IMR-90 (cell line): ENCODE measurements around the gene TMEM8B. TPM values are rescaled to one million over a fixed set of nuclear protein-coding genes. Genes with fewer than 3 reads are reported as not detected.

Source experiments
- ATAC-seq: fragments of 200-7000 bp; cut with Tn5 transposase; 2 replicates; pipeline ENCODE4 v1.9.1; 2020; ENCODE audit warnings: low read depth, mild to moderate bottlenecking, moderate library complexity
- BruUV-seq: library from RNA; stranded (reverse); fragments of 400-500 nt; replicated peaks from 2 replicates; lab custom pipeline; 2021; lab: Mats Ljungman, UMichigan
- CTCF ChIA-PET: fragments of 300-600 bp; formaldehyde crosslinking; extraction: SDS; loops from one replicate; lab custom pipeline; 2021; ENCODE audit warnings: antibody characterized with exemption; lab: Yijun Ruan, JAX
- POLR2A ChIA-PET: fragments of 300-600 bp; sonication (Branson Sonifier 250); formaldehyde crosslinking; loops from one replicate; lab custom pipeline; 2022; ENCODE audit warnings: antibody characterized with exemption; ENCODE audit not compliant: unreplicated experiment; lab: Charles Lee
- DNase-seq: peaks from one replicate; pipeline ENCODE4 v3.0.0; 2013
- H2AFZ ChIP-seq: replicated peaks from 2 replicates; pipeline ENCODE3; 2013; ENCODE audit warnings: low read length, mild to moderate bottlenecking; ENCODE audit not compliant: poor library complexity
- H2AK5ac ChIP-seq: 2 replicates; pipeline ENCODE4 v1.6.1; 2013; ENCODE audit warnings: low read depth, low read length, inconsistent platforms
- H2AK9ac ChIP-seq: replicated peaks from 2 replicates; pipeline ENCODE3; 2013; ENCODE audit warnings: mild to moderate bottlenecking, low read depth, low read length, moderate library complexity; ENCODE audit not compliant: poor library complexity
- H2BK120ac ChIP-seq: 2 replicates; pipeline ENCODE4 v1.6.1; 2013; ENCODE audit warnings: low read depth, low read length, inconsistent platforms
- H2BK15ac ChIP-seq: 3 replicates; pipeline ENCODE4 v1.6.1; 2013; ENCODE audit warnings: low read depth, low read length, inconsistent platforms
- H2BK20ac ChIP-seq: 2 replicates; pipeline ENCODE4 v1.6.1; 2013; ENCODE audit warnings: low read depth, mild to moderate bottlenecking, inconsistent platforms, low read length, moderate library complexity
- H2BK5ac ChIP-seq: 2 replicates; pipeline ENCODE4 v1.6.1; 2013; ENCODE audit warnings: mild to moderate bottlenecking, low read depth, low read length, inconsistent platforms; ENCODE audit not compliant: poor library complexity, severe bottlenecking
- H3K14ac ChIP-seq: replicated peaks from 2 replicates; pipeline ENCODE4 v1.6.1; 2013; ENCODE audit warnings: low read depth, low read length, inconsistent platforms
- H3K18ac ChIP-seq: 2 replicates; pipeline ENCODE4 v1.6.1; 2013; ENCODE audit warnings: low read depth, low read length, control low read depth
- H3K23ac ChIP-seq: 2 replicates; pipeline ENCODE4 v1.6.1; 2013; ENCODE audit warnings: low read depth, low read length, inconsistent platforms
- H3K27ac ChIP-seq: 2 replicates; pipeline ENCODE4 v1.5.1; 2013; ENCODE audit warnings: mild to moderate bottlenecking, control low read depth, low read length; ENCODE audit not compliant: insufficient read depth
- H3K27me3 ChIP-seq: 2 replicates; pipeline ENCODE4 v1.6.1; 2013; ENCODE audit warnings: low read length; ENCODE audit not compliant: control insufficient read depth, insufficient read depth
- H3K36me3 ChIP-seq: 2 replicates; pipeline ENCODE4 v1.6.1; 2013; ENCODE audit warnings: low read length, mixed read lengths; ENCODE audit not compliant: control insufficient read depth, insufficient read depth
- H3K4ac ChIP-seq: 2 replicates; pipeline ENCODE4 v1.6.1; 2013; ENCODE audit warnings: low read depth, low read length, inconsistent platforms
- H3K4me1 ChIP-seq: 2 replicates; pipeline ENCODE4 v1.6.1; 2013; ENCODE audit warnings: low read length, mixed read lengths; ENCODE audit not compliant: control insufficient read depth, insufficient read depth
- H3K4me2 ChIP-seq: 2 replicates; pipeline ENCODE4 v1.6.1; 2013; ENCODE audit warnings: low read depth, mild to moderate bottlenecking, control low read depth, low read length, moderate library complexity
- H3K4me3 ChIP-seq: 2 replicates; pipeline ENCODE4 v1.5.1; 2013; ENCODE audit warnings: low read depth, mild to moderate bottlenecking, control low read depth, low read length, moderate library complexity; ENCODE audit not compliant: insufficient read depth
- H3K56ac ChIP-seq: 2 replicates; pipeline ENCODE4 v1.6.1; 2013; ENCODE audit warnings: low read length, inconsistent platforms; ENCODE audit not compliant: insufficient read depth; ENCODE audit errors: extremely low read depth
- H3K79me1 ChIP-seq, 2 experiments: 2 replicates each; pipeline ENCODE4 v1.6.1; 2013; ENCODE audit warnings: low read length in 2 of 2, inconsistent platforms in 1 of 2, low read depth in 1 of 2
- H3K9ac ChIP-seq: 2 replicates; pipeline ENCODE4 v1.6.1; 2013; ENCODE audit warnings: low read depth, low read length, control low read depth
- H3K9me1 ChIP-seq: 2 replicates; pipeline ENCODE4 v1.6.1; 2013; ENCODE audit warnings: low read length, inconsistent platforms; ENCODE audit not compliant: insufficient read depth
- H3K9me3 ChIP-seq: 2 replicates; pipeline ENCODE4 v1.6.1; 2013; ENCODE audit warnings: low read length; ENCODE audit not compliant: control insufficient read depth, insufficient read depth
- H4K20me1 ChIP-seq: 2 replicates; pipeline ENCODE4 v1.6.1; 2013; ENCODE audit warnings: low read length, inconsistent platforms; ENCODE audit not compliant: insufficient read depth
- H4K5ac ChIP-seq: 2 replicates; pipeline ENCODE4 v1.6.1; 2013; ENCODE audit warnings: mild to moderate bottlenecking, low read depth, low read length, control low read depth
- H4K8ac ChIP-seq, 2 experiments: 2 replicates each; pipeline ENCODE4 v1.6.1; 2013; ENCODE audit warnings: low read depth in 2 of 2, low read length in 2 of 2, control low read depth in 1 of 2, inconsistent platforms in 1 of 2
- H4K91ac ChIP-seq: 2 replicates; pipeline ENCODE4 v1.6.1; 2013; ENCODE audit warnings: low read depth, low read length, inconsistent platforms; ENCODE audit not compliant: insufficient read depth
- BHLHE40 ChIP-seq: fragments of 150-350 bp; IDR thresholded peaks from 2 replicates; pipeline ENCODE4 v1.6.1; 2016; ENCODE audit warnings: mild to moderate bottlenecking, low read depth, low read length
- CEBPB ChIP-seq: IDR thresholded peaks from 2 replicates; pipeline ENCODE4 v1.6.1; 2012; ENCODE audit warnings: low read depth, low read length, improper control_type of control experiment
- CHD1 ChIP-seq: IDR thresholded peaks from 2 replicates; pipeline ENCODE4 v1.6.1; 2012; ENCODE audit warnings: low read depth, low read length, improper control_type of control experiment
- ELK1 ChIP-seq: fragments of 150-350 bp; IDR thresholded peaks from 2 replicates; pipeline ENCODE4 v1.6.1; 2016; ENCODE audit warnings: low read depth, mild to moderate bottlenecking, low read length, moderate library complexity, borderline replicate concordance
- FOS ChIP-seq: fragments of 150-350 bp; IDR thresholded peaks from 2 replicates; pipeline ENCODE4 v1.6.1; 2016; ENCODE audit warnings: low read depth, low read length
- MAFK ChIP-seq: IDR thresholded peaks from 2 replicates; pipeline ENCODE4 v1.6.1; 2012; ENCODE audit warnings: low read depth, low read length, improper control_type of control experiment
- MAZ ChIP-seq: IDR thresholded peaks from 2 replicates; pipeline ENCODE4 v1.6.1; 2012; ENCODE audit warnings: low read depth, mild to moderate bottlenecking, low read length, improper control_type of control experiment, moderate library complexity, borderline replicate concordance
- MXI1 ChIP-seq: IDR thresholded peaks from 2 replicates; pipeline ENCODE4 v1.6.1; 2012; ENCODE audit warnings: low read depth, mild to moderate bottlenecking, low read length, moderate library complexity, borderline replicate concordance
- NFE2L2 ChIP-seq: fragments of 150-350 bp; IDR thresholded peaks from 2 replicates; pipeline ENCODE4 v1.6.1; 2016; ENCODE audit warnings: low read depth, mild to moderate bottlenecking, low read length
- POLR2A ChIP-seq: IDR thresholded peaks from 2 replicates; pipeline ENCODE4 v1.6.1; 2012; ENCODE audit warnings: mild to moderate bottlenecking, low read depth, low read length
- RAD21 ChIP-seq: IDR thresholded peaks from 2 replicates; pipeline ENCODE4 v1.6.1; 2012; ENCODE audit warnings: low read length, improper control_type of control experiment
- RCOR1 ChIP-seq: IDR thresholded peaks from 2 replicates; pipeline ENCODE4 v1.6.1; 2012; ENCODE audit warnings: mild to moderate bottlenecking, low read length, improper control_type of control experiment; ENCODE audit not compliant: insufficient replicate concordance
- RFX5 ChIP-seq: IDR thresholded peaks from 2 replicates; pipeline ENCODE4 v1.8.0; 2012; ENCODE audit warnings: low read depth, mild to moderate bottlenecking, low read length, moderate library complexity
- USF2 ChIP-seq: fragments of 150-350 bp; IDR thresholded peaks from 2 replicates; pipeline ENCODE4 v1.6.1; 2017; ENCODE audit warnings: mild to moderate bottlenecking, antibody characterized with exemption, low read length, low read depth
- WGBS, 2 experiments: methylation state at CpG; one replicate each; pipeline versions ENCODE4 v1.1.5 to v1.1.7; 2013; ENCODE audit warnings: missing lambda C conversion rate in 2 of 2; ENCODE audit not compliant: insufficient read length in 1 of 2; ENCODE audit errors: extremely low coverage in 2 of 2; 5-methylcytosine and 5-hydroxymethylcytosine counted together
- dilution Hi-C: fragments of 300-500 bp; cut with HindIII; formaldehyde crosslinking; loops from one replicate; pipeline ENCODE4 v1.14.3; 2018; ENCODE audit warnings: low sequenced_read_pairs; ENCODE audit not compliant: unreplicated experiment
- in situ Hi-C: fragments of 300-500 bp; cut with MboI; formaldehyde crosslinking; loops from 3 replicates; pipeline ENCODE4 v1.14.3; 2019; ENCODE audit warnings: low sequenced_read_pairs, inconsistent platforms, mixed read lengths
- intact Hi-C: fragments of 100-400 bp; cut with micrococcal nuclease; formaldehyde crosslinking; loops from 2 replicates; pipeline ENCODE4 v1.10.0; 2022
- polyA plus RNA-seq, 3 experiments: library from polyadenylated mRNA; depleted of rRNA; stranded (reverse); fragments of >200 nt; gene quantifications; 2 replicates each; pipeline ENCODE4 v1.2.3, GENCODE V29; 2012; ENCODE audit warnings: low replicate concordance in 1 of 3
- total RNA-seq: library from RNA; depleted of rRNA; stranded (reverse); fragments of >200 nt; gene quantifications from 2 replicates; pipeline ENCODE4 v1.2.3, GENCODE V29; 2012
- TF ChIP-seq, protein P1 (sequence below): conservative IDR thresholded peaks from 2 replicates; pipeline ENCODE4 v1.5.1; 2012; ENCODE audit warnings: mild to moderate bottlenecking, low read depth, low read length, improper control_type of control experiment

TMEM8B gene
- total and polyA plus RNA-seq, 2 of the 4 experiments (the other 2 are of a cell fraction), result 0.72 to 8.3 TPM

GRCh38 chr9:35832814-35833213 lies 3.8 kb downstream of the TMEM8B start:
- Histone ChIP-seq H3K9me3 (no peaks in the 10 kb centered on the region), H3K4me3 (no peak overlapping the region), H3K9ac (no peak overlapping the region), H2BK20ac (no peak overlapping the region), H3K27ac (no peak overlapping the region), H2AK5ac (no peak overlapping the region), H3K18ac (no peak overlapping the region), H4K20me1 (no peaks in the 10 kb centered on the region), H4K5ac (no peak overlapping the region), H3K14ac (no peak overlapping the region), H4K91ac (no peak overlapping the region), H3K4me1 (peaks cover 6% of the 10 kb centered on the region), H2BK5ac (no peak overlapping the region), H3K23ac (no peak overlapping the region), H2BK120ac (no peak overlapping the region), H3K4ac (no peak overlapping the region), H4K8ac (no peak overlapping the region), H2AFZ (no peak overlapping the region), H2AK9ac (no peak overlapping the region), H3K4me2 (no peak overlapping the region), H2BK15ac (no peak overlapping the region), H3K79me1 (peaks cover 2 to 18% of the 10 kb centered on the region in 2 experiments; a peak in 3 of 4 replicates), H3K36me3 (no peaks in the 10 kb centered on the region), H3K56ac (no peak overlapping the region), H3K9me1 (peaks cover 12% of the 10 kb centered on the region), H3K27me3 (no peaks in the 10 kb centered on the region)
- ChIA-PET CTCF (no interaction called here), POLR2A (no interaction called here)
- dilution Hi-C loops, result no loop called here
- 80% methylated on average over 1 of the region's 5 CpGs; no CpG with 5 or more reads in 1 of the 2 experiments for WGBS, 2 experiments
- DNase-seq, result no peak
- intact Hi-C loops, result no loop called here
- in situ Hi-C loops, result no loop called here
- no TSS peak for BruUV-seq
- ATAC-seq, result no peak
- TF ChIP-seq, protein P1, sequence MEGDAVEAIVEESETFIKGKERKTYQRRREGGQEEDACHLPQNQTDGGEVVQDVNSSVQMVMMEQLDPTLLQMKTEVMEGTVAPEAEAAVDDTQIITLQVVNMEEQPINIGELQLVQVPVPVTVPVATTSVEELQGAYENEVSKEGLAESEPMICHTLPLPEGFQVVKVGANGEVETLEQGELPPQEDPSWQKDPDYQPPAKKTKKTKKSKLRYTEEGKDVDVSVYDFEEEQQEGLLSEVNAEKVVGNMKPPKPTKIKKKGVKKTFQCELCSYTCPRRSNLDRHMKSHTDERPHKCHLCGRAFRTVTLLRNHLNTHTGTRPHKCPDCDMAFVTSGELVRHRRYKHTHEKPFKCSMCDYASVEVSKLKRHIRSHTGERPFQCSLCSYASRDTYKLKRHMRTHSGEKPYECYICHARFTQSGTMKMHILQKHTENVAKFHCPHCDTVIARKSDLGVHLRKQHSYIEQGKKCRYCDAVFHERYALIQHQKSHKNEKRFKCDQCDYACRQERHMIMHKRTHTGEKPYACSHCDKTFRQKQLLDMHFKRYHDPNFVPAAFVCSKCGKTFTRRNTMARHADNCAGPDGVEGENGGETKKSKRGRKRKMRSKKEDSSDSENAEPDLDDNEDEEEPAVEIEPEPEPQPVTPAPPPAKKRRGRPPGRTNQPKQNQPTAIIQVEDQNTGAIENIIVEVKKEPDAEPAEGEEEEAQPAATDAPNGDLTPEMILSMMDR, result no peak
- TF ChIP-seq ELK1, result no peak
- TF ChIP-seq FOS, result no peak
- no peak for TF ChIP-seq RAD21
- no peak for TF ChIP-seq MAZ
- TF ChIP-seq MAFK, result no peak
- TF ChIP-seq CEBPB, result no peak
- TF ChIP-seq RFX5, result no peak
- TF ChIP-seq NFE2L2, result no peak
- no peak for TF ChIP-seq MXI1
- TF ChIP-seq POLR2A, result no peak
- TF ChIP-seq USF2, result no peak
- TF ChIP-seq RCOR1, result no peak
- no peak for TF ChIP-seq CHD1
- TF ChIP-seq BHLHE40, result no peak
